B cell (primary cell): ENCODE data around the gene LUZP4. TPM values are rescaled to one million over a fixed set of nuclear protein-coding genes. Genes with fewer than 3 reads are reported as not detected.

Source experiments
- ATAC-seq: fragments of 200-7000 bp; cut with Tn5 transposase; one replicate; pipeline ENCODE4 v1.10.0; 2021; ENCODE audit warnings: low read depth, mild to moderate bottlenecking, moderate number of reproducible peaks, moderate library complexity
- CTCF ChIA-PET: fragments of 350-600 bp; sonication (Branson Sonifier 250); formaldehyde crosslinking; loops from one replicate; lab custom pipeline; 2021; ENCODE audit warnings: antibody characterized with exemption, inconsistent platforms; lab: Charles Lee
- POLR2A ChIA-PET: fragments of 350-600 bp; sonication (Branson Sonifier 250); formaldehyde crosslinking; loops from one replicate; lab custom pipeline; 2021; ENCODE audit warnings: antibody characterized with exemption; lab: Charles Lee
- DNase-seq: peaks from one replicate; pipeline ENCODE4 v3.0.0; 2013
- H2AFZ ChIP-seq: 2 replicates; pipeline ENCODE4 v1.6.1; 2012; ENCODE audit warnings: mild to moderate bottlenecking, low read depth, low read length; ENCODE audit not compliant: insufficient read depth, poor library complexity, severe bottlenecking
- H3K27ac ChIP-seq, 2 donors: 1 replicate in 1 of 2; 2 replicates in 1 of 2; pipeline ENCODE4 v1.5.1; 2012 to 2013; ENCODE audit warnings: low read length in 2 of 2, mild to moderate bottlenecking in 2 of 2, moderate library complexity in 1 of 2
- H3K27me3 ChIP-seq, 4 experiments: fragments of 200-600 bp in 1 of 4; sonication (generic) in 1 of 4; replicated peaks in 1 of 4; 1 replicate in 2 of 4; 2 replicates in 2 of 4; pipeline versions ENCODE4 v1.6.1 to v1.7.0; 2013 to 2016; ENCODE audit warnings: low read length in 3 of 4, mild to moderate bottlenecking in 2 of 4, mixed read lengths in 1 of 4, moderate library complexity in 1 of 4; ENCODE audit not compliant: insufficient read depth in 4 of 4, control insufficient read depth in 3 of 4; ENCODE audit errors: control extremely low read depth in 1 of 4
- H3K36me3 ChIP-seq, 2 experiments: replicated peaks in 1 of 2; 1 replicate in 1 of 2; 2 replicates in 1 of 2; pipeline versions ENCODE4 v1.6.1 to v1.7.1; 2013; ENCODE audit warnings: low read length in 1 of 2; ENCODE audit not compliant: insufficient read depth in 2 of 2, control insufficient read depth in 1 of 2; ENCODE audit errors: control extremely low read depth in 1 of 2, extremely low read depth in 1 of 2
- H3K4me1 ChIP-seq, 2 donors: fragments of 200-600 bp in 1 of 2; sonication (generic) in 1 of 2; 1 replicate in 1 of 2; 2 replicates in 1 of 2; pipeline versions ENCODE4 v1.5.1 to v1.6.1; 2013 to 2017; ENCODE audit warnings: low read length in 2 of 2; ENCODE audit not compliant: control insufficient read depth in 2 of 2, insufficient read depth in 2 of 2
- H3K4me2 ChIP-seq: replicated peaks from 2 replicates; pipeline ENCODE3; 2012; ENCODE audit warnings: mild to moderate bottlenecking, low read depth, low read length; ENCODE audit not compliant: poor library complexity, severe bottlenecking
- H3K4me3 ChIP-seq, 5 experiments: fragments of 200-600 bp in 1 of 5; sonication (generic) in 1 of 5; 1 replicate in 3 of 5; 2 replicates in 2 of 5; pipeline versions ENCODE4 v1.5.1 to v1.7.0; 2011 to 2016; ENCODE audit warnings: low read length in 4 of 5, mild to moderate bottlenecking in 4 of 5, low read depth in 2 of 5, control low read depth in 1 of 5, moderate library complexity in 1 of 5; ENCODE audit not compliant: insufficient read depth in 1 of 5; ENCODE audit errors: control extremely low read depth in 1 of 5, extremely low read depth in 1 of 5
- H3K79me2 ChIP-seq: fragments of 200-600 bp; sonication (generic); one replicate; pipeline ENCODE4 v1.6.0; 2016; ENCODE audit warnings: low read length; ENCODE audit not compliant: control insufficient read depth, insufficient read depth
- H3K9ac ChIP-seq: fragments of 200-600 bp; sonication (generic); 2 replicates; pipeline ENCODE4 v1.6.1; 2017; ENCODE audit warnings: mild to moderate bottlenecking, low read length, moderate library complexity
- H3K9me3 ChIP-seq, 3 donors: one replicate each; pipeline versions ENCODE4 v1.6.1 to v1.7.1; 2013; ENCODE audit warnings: low read length in 2 of 3; ENCODE audit not compliant: control insufficient read depth in 2 of 3, insufficient read depth in 1 of 3; ENCODE audit errors: control extremely low read depth in 1 of 3
- H4K20me1 ChIP-seq: 2 replicates; pipeline ENCODE4 v1.6.0; 2012; ENCODE audit warnings: mild to moderate bottlenecking, low read length; ENCODE audit not compliant: insufficient read depth, control insufficient read depth, poor library complexity, severe bottlenecking
- H3K27ac Mint-ChIP-seq: one replicate; pipeline ENCODE4 v1.8.0; 2021; ENCODE audit warnings: mixed read lengths
- H3K27me3 Mint-ChIP-seq: one replicate; pipeline ENCODE4 v1.8.0; 2021; ENCODE audit warnings: mixed read lengths
- H3K4me1 Mint-ChIP-seq: one replicate; pipeline ENCODE4 v1.8.0; 2021; ENCODE audit warnings: mixed read lengths
- H3K4me3 Mint-ChIP-seq: one replicate; pipeline ENCODE4 v1.8.0; 2021; ENCODE audit warnings: mixed read lengths
- H3K9me3 Mint-ChIP-seq: one replicate; pipeline ENCODE4 v1.8.0; 2022; ENCODE audit warnings: mixed read lengths; ENCODE audit not compliant: insufficient read depth
- CTCF ChIP-seq: fragments of 200-600 bp; IDR thresholded peaks from one replicate; pipeline ENCODE4 v1.8.0; 2022; ENCODE audit warnings: antibody characterized with exemption, mild to moderate bottlenecking
- EZH2 ChIP-seq: IDR thresholded peaks from 2 replicates; pipeline ENCODE4 v1.6.1; 2012; ENCODE audit warnings: borderline replicate concordance, low read depth, mild to moderate bottlenecking, moderate library complexity, low read length; ENCODE audit not compliant: insufficient read depth, poor library complexity, severe bottlenecking
- WGBS: methylation state at CpG from one replicate; pipeline ENCODE4 v1.1.5; 2013; ENCODE audit warnings: missing lambda C conversion rate; ENCODE audit not compliant: insufficient coverage; 5-methylcytosine and 5-hydroxymethylcytosine counted together
- intact Hi-C: fragments of 100-400 bp; cut with micrococcal nuclease; formaldehyde crosslinking; loops from one replicate; pipeline ENCODE4 v1.10.0; 2022
- polyA plus RNA-seq: library from polyadenylated mRNA; depleted of rRNA; stranded (reverse); fragments of >200 nt; gene quantifications from 2 replicates; pipeline ENCODE4 v1.2.3, GENCODE V29; 2012
- total RNA-seq, 2 donors: library from RNA; stranded (reverse); fragments of 120-200 nt in 1 of 2; gene quantifications; 1 replicate in 1 of 2; 2 replicates in 1 of 2; pipeline versions ENCODE4 v1.2.3 to v1.2.4, GENCODE V29; 2013 to 2022

Gene LUZP4
- total and polyA plus RNA-seq, 2 donors (not counting 1 experiment from before 2014, with no cell fraction given): not detected

DNA sequence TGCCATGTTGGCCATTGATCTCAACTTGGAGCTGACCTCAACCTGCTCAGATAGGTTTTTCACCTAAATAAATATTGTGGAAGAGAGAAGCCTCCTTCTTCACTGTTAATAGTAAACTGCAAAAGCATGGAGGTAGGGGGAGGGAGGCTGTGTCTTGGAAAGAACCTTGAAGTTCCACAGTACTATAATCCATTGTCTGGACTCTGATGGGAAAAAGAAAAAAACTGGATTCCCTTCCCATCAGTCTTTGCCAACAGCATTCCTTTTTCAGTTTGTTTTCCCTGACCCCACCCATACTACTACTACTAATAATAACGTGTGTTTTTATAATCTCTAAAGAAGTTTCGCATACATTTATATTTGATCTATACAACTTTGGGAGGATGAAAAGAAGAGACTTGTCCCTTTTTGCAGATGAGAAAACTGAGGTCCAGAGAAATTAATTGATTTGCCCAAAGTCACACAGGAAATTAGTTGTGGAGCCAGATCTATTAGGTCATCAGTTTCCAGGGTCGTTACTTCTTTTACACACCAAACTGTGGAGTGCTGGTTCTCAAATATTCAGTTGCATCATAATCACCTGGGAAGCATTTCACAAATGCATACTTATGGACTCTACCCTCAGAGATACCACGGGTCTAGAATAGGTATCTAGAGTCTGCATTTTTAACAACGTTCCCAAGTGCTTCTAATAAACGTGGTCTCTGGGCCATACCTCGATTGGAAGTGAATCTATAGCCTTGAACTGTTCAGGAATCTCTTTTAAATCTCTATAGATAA is 59.1 kb downstream of the LUZP4 start:
- WGBS: no CpG with 5 or more reads among the region's 7 CpGs
- H3K79me2 ChIP-seq: no peaks in the 10 kb centered on the region
- no peak for DNase-seq
- no peak overlapping the region for H3K4me2 ChIP-seq
- Mint-ChIP-seq H3K4me3 (no peak overlapping the region), H3K4me1 (no peaks in the 10 kb centered on the region), H3K27me3 (no peaks in the 10 kb centered on the region), H3K27ac (no peak overlapping the region), H3K9me3 (peaks cover 1% of the 10 kb centered on the region)
- no peaks in the 10 kb centered on the region for H3K4me1 ChIP-seq
- TF ChIP-seq EZH2 (no peak), CTCF (no peak)
- ChIA-PET CTCF (no interaction called here), POLR2A (no interaction called here)
- ATAC-seq: no peak
- no peaks in the 10 kb centered on the region for H3K9me3 ChIP-seq
- H4K20me1 ChIP-seq: no peaks in the 10 kb centered on the region
- no peak overlapping the region for H2AFZ ChIP-seq
- H3K9ac ChIP-seq: no peak overlapping the region
- H3K27ac ChIP-seq: no peak overlapping the region
- no peaks in the 10 kb centered on the region for H3K36me3 ChIP-seq
- H3K4me3 ChIP-seq: no peak overlapping the region
- intact Hi-C loops: no loop called here
- H3K27me3 ChIP-seq: no peaks in the 10 kb centered on the region

DNA sequence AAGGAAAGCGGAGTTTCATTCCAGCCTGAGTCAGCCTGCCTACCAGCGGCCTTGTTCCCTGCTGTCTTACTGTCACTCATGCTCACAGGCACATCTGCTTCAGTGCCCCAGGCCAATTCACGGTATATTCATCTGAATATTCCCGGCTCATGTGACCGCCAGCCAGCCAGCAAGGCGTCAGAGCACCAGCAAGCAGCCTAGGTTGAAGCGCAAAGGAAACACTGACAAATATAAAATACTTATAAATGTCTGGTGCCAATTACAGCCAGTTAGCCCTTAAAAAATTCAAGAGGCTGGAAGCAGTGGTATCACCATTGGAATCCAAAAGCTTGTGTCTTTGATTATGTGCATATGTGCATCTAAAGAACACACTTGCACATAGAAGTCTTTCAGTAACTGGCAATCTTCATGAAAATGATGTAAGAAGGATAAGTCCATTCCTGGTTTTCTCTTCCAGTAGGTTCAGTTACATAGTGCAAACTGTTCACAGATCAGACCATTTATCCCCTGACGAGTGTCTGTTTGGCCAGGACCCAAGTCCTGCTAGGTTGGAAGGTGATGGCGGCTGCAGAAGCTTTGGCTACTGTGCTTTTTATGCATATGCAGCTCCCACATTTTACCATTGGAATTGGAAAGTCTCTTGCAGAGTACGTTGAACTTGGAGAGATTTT is 61.3 kb downstream of the LUZP4 start:
- CTCF ChIA-PET: no interaction called here
- Histone ChIP-seq H3K4me1 (no peaks in the 10 kb centered on the region), H3K79me2 (no peaks in the 10 kb centered on the region), H2AFZ (no peak overlapping the region), H3K36me3 (no peaks in the 10 kb centered on the region), H3K27me3 (no peaks in the 10 kb centered on the region), H3K9me3 (no peaks in the 10 kb centered on the region), H3K27ac (no peak overlapping the region), H4K20me1 (no peaks in the 10 kb centered on the region), H3K9ac (no peak overlapping the region), H3K4me3 (no peak overlapping the region), H3K4me2 (no peak overlapping the region)
- peaks cover 1% of the 10 kb centered on the region for H3K9me3 Mint-ChIP-seq
- 85% methylated on average over 2 of the region's 10 CpGs for WGBS
- DNase-seq: no peak
- no peak overlapping the region for H3K27ac Mint-ChIP-seq
- TF ChIP-seq EZH2: no peak
- TF ChIP-seq CTCF: no peak
- no peak overlapping the region for H3K4me3 Mint-ChIP-seq
- H3K27me3 Mint-ChIP-seq: no peaks in the 10 kb centered on the region
- POLR2A ChIA-PET: no interaction called here
- no peaks in the 10 kb centered on the region for H3K4me1 Mint-ChIP-seq
- no peak for ATAC-seq
- intact Hi-C loops: no loop called here
